ENCODE measurements around the gene ASCL3.
"Not testable (repeated sequence)": the region's sequence is repeated elsewhere in the genome, so short reads cannot be mapped to it uniquely, and the experiment has no call there.

The ASCL3 gene

GRCh38 chr11:8911029-8911823 lies 31.6 kb downstream of the ASCL3 start, which contains the start of gene AKIP1:
Gene AKIP1 (plus strand): TSS chr11:8911189. CDS start chr11:8911450, 261 bp downstream.
- Histone ChIP-seq H3K27me3 (ENCODE audit: low read depth) (no peaks in the 10 kb centered on the region), H3K4me3 (peak within 1 kb of the TSS; percentile 79), H3K9me3 (no peaks in the 10 kb centered on the region), H3K36me3 (replicated peaks) (peaks cover 17% of the 10 kb centered on the region), H3K4me1 (peaks cover 25% of the 10 kb centered on the region)
- peak; percentile 98 to 99 for DNase-seq (ENCODE audit: low spot score in 2 of 2)
- in situ Hi-C loops (cut with MboI; ENCODE audit: low sequenced_read_pairs) = no loop called here

- peak overlapping the region; percentile 19 for H3K4me3 ChIP-seq
- no peaks in the 10 kb centered on the region for H3K27me3 ChIP-seq (ENCODE audit: low read depth)
- no peaks in the 10 kb centered on the region for H3K9me3 ChIP-seq
- peaks cover 13% of the 10 kb centered on the region for H3K36me3 ChIP-seq (replicated peaks)
- in situ Hi-C loops (cut with MboI; ENCODE audit: low sequenced_read_pairs) = no loop called here
- H3K4me1 ChIP-seq = peaks cover 25% of the 10 kb centered on the region
- DNase-seq (ENCODE audit: low spot score in 2 of 2) = no peak
These were observed 32.2 kb downstream of the ASCL3 start for GRCh38 chr11:8910649-8911026.

- H3K4me3 ChIP-seq = no peak overlapping the region
- H3K9me3 ChIP-seq = no peaks in the 10 kb centered on the region
- H3K36me3 ChIP-seq (replicated peaks) = no peaks in the 10 kb centered on the region
- in situ Hi-C loops (cut with MboI; ENCODE audit: low sequenced_read_pairs) = no loop called here
- peaks cover 16% of the 10 kb centered on the region for H3K4me1 ChIP-seq
- no peak for DNase-seq (ENCODE audit: low spot score in 2 of 2)
- H3K27me3 ChIP-seq (ENCODE audit: low read depth) = no peaks in the 10 kb centered on the region
These were observed 34.7 kb downstream of the ASCL3 start for GRCh38 chr11:8908099-8908498.

GRCh38 chr11:8907116-8907515 lies 35.7 kb downstream of the ASCL3 start:
- no peaks in the 10 kb centered on the region for H3K27me3 ChIP-seq (ENCODE audit: low read depth)
- H3K9me3 ChIP-seq = no peaks in the 10 kb centered on the region
- no peak overlapping the region for H3K4me3 ChIP-seq
- in situ Hi-C loops (cut with MboI; ENCODE audit: low sequenced_read_pairs) = no loop called here
- DNase-seq (ENCODE audit: low spot score in 2 of 2) = no peak
- H3K36me3 ChIP-seq (replicated peaks) = no peaks in the 10 kb centered on the region
- H3K4me1 ChIP-seq = peaks cover 12% of the 10 kb centered on the region

GRCh38 chr11:8905528-8906165 lies 37.2 kb downstream of the ASCL3 start:
- H3K9me3 ChIP-seq = no peaks in the 10 kb centered on the region
- peaks cover 12% of the 10 kb centered on the region for H3K4me1 ChIP-seq
- in situ Hi-C loops (cut with MboI; ENCODE audit: low sequenced_read_pairs) = no loop called here
- no peaks in the 10 kb centered on the region for H3K36me3 ChIP-seq (replicated peaks)
- DNase-seq (ENCODE audit: low spot score in 2 of 2) = no peak
- no peak overlapping the region for H3K4me3 ChIP-seq
- H3K27me3 ChIP-seq (ENCODE audit: low read depth) = no peaks in the 10 kb centered on the region

GRCh38 chr11:8899119-8899753 lies 43.6 kb downstream of the ASCL3 start:
- Histone ChIP-seq H3K4me3 (no peak overlapping the region), H3K9me3 (0 out of 2 replicates have a peak, but pooled peaks cover 6% of the 10 kb centered on the region), H3K36me3 (replicated peaks) (no peaks in the 10 kb centered on the region), H3K27me3 (ENCODE audit: low read depth) (no peaks in the 10 kb centered on the region), H3K4me1 (no peaks in the 10 kb centered on the region)
- DNase-seq (ENCODE audit: low spot score in 2 of 2) = no peak
- in situ Hi-C loops (cut with MboI; ENCODE audit: low sequenced_read_pairs) = no loop called here

GRCh38 chr11:8891185-8891584 lies 51.6 kb downstream of the ASCL3 start:
- H3K4me1 ChIP-seq; H3K27me3 ChIP-seq (ENCODE audit: low read depth); in situ Hi-C loops (cut with MboI; ENCODE audit: low sequenced_read_pairs); H3K36me3 ChIP-seq (replicated peaks); H3K4me3 ChIP-seq; DNase-seq (ENCODE audit: low spot score in 2 of 2); H3K9me3 ChIP-seq: not testable (repeated sequence)

Data from HAP-1 (cell line).